Activated CD4-positive, alpha-beta T cell treated with anti-CD3 and anti-CD28 coated beads for 4 hours (primary cell): Measurements from ENCODE around the gene COL18A1.

Experiments
- DNase-seq, 2 donors: peaks; one replicate each; pipeline ENCODE4 v3.0.0-alpha.2; 2020

COL18A1 gene

DNA sequence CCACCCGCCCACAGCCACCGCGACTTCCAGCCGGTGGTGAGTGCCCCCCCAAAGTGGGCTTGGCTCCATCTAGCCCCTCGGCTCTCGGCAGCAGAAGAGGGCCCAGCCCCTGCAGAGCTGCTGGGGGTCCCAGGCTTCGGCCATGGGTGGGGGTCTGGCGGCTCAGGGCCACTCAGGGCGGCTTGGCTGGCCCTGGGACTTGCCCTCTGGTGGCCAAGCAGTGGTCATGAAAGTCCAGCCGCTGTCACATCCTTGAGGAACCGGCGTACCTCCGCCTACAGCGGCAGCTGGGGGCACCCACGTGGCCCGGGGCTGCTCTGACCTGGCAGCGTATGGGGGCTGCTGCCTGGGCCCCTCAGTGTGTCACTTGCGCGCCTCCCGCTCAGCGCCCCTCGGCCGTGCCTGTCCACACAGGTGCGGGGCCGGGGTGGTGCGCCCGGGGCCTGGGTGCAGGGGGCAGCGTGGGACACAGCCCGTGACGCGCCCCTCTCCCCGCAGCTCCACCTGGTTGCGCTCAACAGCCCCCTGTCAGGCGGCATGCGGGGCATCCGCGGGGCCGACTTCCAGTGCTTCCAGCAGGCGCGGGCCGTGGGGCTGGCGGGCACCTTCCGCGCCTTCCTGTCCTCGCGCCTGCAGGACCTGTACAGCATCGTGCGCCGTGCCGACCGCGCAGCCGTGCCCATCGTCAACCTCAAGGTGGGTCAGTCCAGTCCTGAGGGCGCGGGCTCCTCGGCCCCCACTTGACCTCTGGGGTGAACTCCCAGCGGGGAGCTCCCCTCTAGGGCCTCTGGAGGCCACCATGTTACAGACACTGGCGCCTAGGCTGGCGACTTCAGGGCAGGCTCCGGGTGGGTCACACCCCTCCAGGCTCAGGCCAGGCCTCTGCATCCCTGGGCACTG lies 104.9 kb downstream of the COL18A1 start:
- no peak for DNase-seq

DNA sequence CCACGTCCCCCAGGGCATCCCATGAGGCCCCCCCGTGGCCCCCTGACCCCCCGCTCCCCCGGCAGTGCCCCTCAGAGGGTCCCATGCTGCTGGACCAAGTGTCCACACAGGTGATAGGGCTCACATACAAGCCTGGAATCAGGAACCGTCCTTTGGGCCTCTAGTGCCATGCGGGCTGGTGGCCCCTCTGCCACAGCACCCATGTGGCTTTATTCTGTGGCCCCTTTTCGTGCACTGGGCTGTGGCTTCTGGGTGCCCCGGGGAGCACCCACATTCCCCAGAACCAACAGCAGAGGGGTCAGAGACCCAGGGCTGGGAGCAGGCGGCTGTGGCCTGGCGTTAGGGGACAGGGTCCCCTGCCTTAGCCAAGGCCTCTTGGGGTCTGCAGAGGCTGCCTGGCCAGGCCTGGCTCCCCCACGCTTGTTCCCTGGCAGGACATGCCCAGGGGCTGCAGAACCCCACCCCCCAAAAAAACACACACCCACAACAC lies 105.5 kb downstream of the COL18A1 start:
- no peak for DNase-seq

DNA sequence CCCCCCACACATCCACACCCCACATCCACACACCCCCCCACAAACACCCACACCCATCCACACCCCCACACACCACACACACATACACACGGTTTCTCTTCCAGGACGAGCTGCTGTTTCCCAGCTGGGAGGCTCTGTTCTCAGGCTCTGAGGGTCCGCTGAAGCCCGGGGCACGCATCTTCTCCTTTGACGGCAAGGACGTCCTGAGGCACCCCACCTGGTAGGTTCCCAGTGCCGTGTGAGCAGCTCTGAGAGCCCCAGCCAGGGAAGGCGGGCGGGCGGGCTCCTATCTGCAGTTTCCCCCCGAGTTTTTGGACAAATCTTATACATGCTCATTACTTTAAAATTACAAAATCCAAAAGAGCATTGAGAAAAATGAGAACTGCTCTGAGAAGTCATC lies 106.0 kb downstream of the COL18A1 start:
- no peak for DNase-seq

DNA sequence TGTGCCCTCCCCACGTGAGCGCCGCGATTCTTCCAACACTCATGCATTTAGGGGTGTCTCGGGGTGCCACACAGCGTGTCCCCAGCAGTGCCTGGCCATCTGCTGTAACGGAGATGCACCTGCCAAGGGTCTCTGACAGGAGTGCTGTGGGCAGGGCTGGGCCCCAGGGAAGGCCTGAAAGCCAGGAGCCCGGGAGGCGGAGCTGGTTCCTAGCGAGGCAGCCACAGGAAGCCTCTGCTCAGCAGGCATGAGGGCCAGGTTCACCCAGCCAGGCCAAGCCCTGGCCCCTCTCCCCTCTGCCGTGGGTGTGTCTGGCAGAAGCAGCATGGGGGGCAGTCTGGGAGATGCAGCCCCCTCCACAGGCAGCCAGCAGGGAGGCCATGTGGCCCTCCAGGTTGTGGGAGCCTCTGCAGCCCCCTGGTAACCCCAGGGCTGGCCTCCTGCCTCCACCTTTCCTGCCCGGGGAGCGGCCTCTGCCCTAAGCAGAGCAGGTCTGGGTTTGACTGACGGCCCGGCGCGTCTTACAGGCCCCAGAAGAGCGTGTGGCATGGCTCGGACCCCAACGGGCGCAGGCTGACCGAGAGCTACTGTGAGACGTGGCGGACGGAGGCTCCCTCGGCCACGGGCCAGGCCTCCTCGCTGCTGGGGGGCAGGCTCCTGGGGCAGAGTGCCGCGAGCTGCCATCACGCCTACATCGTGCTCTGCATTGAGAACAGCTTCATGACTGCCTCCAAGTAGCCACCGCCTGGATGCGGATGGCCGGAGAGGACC lies 106.9 kb downstream of the COL18A1 start:
- no peak for DNase-seq

DNA sequence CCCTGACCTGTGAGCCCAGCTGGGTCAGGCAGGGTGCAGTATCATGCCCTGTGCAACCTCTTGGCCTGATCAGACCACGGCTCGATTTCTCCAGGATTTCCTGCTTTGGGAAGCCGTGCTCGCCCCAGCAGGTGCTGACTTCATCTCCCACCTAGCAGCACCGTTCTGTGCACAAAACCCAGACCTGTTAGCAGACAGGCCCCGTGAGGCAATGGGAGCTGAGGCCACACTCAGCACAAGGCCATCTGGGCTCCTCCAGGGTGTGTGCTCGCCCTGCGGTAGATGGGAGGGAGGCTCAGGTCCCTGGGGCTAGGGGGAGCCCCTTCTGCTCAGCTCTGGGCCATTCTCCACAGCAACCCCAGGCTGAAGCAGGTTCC lies 107.6 kb downstream of the COL18A1 start:
- no peak for DNase-seq

DNA sequence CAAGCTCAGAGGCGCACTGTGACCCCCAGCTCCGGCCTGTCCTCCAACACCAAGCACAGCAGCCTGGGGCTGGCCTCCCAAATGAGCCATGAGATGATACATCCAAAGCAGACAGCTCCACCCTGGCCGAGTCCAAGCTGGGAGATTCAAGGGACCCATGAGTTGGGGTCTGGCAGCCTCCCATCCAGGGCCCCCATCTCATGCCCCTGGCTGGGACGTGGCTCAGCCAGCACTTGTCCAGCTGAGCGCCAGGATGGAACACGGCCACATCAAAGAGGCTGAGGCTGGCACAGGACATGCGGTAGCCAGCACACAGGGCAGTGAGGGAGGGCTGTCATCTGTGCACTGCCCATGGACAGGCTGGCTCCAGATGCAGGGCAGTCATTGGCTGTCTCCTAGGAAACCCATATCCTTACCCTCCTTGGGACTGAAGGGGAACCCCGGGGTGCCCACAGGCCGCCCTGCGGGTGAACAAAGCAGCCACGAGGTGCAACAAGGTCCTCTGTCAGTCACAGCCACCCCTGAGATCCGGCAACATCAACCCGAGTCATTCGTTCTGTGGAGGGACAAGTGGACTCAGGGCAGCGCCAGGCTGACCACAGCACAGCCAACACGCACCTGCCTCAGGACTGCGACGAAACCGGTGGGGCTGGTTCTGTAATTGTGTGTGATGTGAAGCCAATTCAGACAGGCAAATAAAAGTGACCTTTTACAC lies 108.2 kb downstream of the COL18A1 start:
- no peak for DNase-seq

DNA sequence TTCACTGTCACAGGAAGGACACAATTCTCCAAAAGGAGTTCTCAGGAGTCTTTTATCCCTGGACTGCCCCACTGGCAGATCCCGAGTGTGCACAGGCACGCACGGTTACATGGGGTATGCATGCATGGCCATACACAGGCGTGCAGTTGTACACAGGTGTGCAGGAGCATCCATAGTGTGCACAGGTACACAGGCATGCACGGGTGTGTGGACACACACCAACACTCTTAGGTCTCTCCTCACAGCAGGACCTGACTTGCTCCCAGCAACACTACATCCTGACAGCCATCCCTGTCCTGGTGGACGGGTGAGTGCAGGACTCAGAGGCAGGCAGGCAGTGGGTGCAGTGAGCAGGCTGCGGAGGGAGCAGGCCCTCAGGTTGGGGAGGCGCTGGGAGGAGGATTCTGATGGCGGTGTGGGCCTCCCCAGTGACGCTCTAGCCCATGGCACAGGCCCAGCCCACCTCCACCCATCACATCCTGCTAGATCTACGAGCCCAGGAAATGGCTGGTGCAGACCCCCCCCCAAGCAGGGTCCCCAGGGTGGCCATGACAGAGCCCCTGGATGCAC lies 108.9 kb downstream of the COL18A1 start:
- no peak for DNase-seq

DNA sequence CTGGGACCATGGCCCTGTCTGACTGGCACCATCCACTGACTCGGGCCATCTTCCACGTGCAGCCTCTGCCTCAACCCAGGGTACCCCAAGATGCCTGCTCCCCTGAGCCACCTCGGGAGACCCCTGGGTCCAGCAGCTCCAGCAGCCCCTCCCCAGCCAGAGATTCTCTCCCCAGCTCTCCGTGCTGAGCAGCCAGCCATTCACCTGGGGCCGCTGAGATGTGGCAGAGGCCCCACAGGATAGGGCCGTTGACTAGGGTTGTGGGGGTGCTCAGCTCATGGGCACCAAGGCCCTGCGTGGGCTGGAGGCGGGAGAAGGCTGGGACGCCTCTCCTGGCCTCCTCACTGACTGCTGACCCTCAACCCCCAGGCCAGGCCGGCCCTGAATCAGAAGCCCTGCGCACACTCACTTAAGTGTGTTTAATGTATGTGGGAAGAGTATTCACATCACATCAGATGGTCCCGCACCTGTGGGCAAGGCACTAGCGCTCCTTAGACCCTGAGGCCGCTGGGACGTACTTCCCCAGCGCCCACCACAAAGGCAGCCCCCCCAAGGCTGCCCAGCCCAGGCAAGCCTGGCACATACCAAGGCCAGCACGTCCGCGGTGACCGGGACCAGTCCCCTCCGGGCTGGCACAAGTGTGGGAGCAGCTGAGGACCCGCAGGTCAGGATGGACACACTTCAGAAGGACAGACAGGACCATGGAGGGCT lies 109.5 kb downstream of the COL18A1 start:
- DNase-seq, result no peak

DNA sequence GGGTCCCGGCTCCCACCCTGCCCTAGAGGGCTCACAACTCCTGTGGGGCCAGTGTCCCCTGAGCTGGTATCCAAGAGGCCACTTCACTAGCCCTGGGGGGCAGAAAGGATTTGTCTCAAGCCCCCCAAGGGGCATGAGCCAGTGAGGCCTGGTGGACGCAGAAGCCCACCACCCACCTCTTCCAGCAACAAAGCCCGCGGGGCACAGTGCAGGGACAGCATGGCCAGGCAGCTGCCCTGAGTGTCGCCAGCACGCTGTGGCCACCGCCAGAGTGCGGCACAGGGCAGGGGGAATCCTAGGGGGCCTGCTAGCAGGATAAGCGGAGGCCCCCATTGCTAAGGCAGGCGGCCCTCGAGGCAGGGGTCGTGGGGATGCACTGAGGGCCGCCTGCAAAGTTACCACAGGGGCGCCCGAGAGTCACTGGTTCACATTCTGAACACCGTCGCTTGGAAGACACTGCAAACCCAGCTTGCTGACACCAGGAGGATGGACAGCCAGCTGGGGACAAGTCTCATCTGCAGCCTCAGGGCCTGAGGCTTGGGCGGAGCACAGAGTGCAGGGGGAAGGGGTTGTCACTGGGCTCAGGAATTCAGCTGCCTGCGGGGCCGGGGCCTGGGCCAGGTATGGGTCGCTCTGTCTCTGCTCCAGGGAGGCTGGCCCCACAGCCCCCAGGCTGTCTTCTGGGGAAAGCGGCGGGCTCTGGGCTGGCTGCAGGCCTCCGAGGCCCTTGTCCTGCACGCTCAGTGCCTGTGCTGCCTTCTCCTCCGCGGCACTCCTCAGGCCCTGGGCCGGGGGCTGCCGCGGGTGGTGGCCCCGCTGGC lies 110.5 kb downstream of the COL18A1 start:
- no peak for DNase-seq

DNA sequence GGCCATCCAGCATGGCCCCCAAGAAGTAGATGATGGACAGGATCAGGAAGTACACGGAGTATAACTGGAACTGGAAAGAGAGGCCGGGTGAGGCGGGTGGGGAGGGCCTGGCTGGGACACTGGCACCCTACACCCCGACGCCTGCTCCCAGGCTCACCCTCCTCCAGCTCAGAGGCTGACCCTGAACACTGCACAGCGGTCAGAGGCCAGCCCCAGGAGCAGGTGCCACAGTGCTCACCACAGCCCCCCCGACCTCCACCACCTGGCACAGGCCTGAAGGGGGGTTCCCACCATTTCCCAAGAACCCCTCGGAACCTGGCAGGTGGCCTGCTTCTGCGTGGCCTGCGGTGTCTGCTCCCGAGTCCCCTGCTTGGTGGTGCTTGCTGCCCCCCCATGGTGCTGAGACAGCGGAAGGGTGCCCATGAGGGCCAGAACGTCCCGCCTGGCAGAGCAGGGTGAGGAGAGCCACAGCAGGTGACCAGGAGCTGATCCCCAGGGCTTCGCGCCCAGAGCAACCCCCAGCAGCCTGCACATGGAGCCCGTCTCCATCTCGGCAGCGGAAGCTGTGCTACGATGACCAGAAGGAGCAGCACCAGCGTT lies 111.2 kb downstream of the COL18A1 start:
- DNase-seq, result no peak

DNA sequence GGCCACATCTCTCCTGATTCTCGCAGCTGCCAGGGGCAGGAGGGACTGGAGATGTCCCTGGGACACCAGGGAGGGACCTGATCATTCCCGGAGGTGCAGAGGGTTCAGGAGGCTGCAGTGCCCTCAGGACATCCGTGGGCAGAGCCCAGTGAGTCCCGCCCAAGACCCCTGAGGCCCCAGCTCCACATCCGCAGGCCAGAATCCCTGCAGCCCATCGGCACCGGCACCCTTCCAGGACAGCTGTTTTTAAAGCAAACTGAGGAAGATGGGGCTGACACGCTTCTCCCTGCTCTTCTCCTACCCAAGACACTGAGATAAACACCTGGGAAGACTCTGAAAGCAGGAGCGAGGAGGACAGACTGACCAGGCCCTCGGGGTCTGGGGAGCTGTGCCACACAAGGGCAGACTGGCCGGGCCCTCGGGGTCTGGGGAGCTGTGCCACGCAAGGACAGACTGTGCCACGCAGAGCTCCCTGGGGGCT lies 111.7 kb downstream of the COL18A1 start:
- DNase-seq, result no peak

DNA sequence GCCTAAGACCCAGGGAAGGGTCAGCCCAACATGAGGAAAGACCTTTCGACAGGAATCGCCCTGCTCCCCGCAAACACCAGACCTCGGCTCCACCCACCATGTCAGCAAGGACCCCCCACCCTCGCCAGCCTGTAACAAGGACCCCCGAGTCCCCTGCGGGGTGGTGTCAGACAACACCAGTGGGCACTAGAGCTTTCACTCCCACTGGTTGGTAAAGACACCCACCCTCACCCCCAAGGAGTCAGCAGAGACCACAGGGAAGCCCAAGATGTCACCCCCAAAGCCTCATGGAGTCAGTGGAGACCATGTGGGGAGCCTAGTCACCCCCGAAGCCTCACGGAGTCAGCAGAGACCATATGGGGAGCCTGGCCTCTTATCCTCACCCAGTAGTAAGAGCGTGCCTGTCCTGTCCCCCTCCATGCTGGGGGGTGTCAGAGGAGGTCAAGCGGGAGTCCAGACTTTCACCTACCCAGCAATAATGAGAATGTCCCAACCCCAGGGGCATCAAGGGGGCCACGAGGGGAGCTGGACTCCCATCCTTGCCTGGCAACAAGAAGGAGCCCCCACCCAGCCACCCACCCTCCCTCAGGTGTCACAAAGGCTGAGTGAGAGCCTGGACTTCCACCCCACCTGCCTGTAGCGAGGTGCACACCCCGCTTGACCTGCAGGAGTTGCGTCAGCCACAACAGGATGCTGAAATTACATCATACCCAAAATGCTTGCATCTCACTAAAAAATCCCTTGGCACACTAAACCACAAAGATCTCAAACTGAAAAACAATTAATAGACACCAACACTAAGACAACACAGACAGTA lies 112.5 kb downstream of the COL18A1 start:
- no peak for DNase-seq

DNA sequence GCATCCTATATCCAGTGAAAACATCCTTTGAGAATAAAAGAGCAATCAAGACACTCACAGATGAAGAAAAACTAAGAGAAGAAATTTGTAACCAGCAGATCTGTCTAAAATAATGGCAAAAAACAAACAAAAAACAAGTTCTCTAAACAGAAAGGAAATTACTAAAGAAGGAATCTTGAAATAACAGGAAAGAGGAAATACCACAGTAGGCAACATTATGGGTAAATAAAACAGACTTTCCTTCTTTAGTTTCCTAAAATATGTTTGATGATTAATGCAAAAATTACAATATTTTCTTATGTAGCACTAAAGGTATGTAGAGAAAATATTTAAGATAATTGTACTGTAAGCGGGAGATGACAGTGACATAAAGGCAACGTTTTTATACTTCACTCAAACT lies 113.8 kb downstream of the COL18A1 start:
- DNase-seq, result no peak

DNA sequence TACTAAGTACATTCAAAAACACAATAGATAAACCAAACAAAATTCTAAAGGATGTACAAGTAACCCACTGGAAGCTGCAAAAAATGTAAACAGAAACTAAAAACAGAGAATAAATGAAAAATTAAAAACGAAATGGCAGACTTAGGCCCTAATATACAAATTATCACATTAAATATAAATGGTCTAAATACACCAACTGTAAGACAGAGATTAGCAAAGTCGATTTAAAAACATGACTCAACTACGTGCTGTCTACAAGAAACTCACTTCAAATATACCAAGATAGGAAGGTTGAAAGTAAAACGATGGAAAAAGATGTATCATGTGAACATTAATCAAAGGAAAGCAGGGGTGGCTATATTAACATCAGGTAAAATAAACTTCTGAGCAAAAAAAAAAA lies 114.2 kb downstream of the COL18A1 start:
- no peak for DNase-seq

DNA sequence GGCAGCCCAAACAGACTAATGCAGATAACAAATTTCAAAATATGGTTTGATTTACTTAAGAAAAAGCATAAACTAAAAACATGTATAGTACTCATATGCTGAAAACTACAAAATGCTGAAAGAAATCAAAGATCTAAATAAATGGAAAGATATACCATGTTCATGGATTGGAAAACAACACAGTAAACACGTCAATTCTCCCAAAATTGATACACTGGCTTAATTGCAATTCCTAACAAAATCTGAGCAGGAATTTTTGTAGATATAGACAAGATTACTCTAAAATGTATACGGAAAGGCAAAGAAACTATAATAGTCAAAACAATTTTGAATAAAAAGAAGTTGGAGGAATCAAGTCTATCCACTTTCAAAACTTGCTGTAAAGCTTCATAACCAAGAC lies 116.3 kb downstream of the COL18A1 start:
- no peak for DNase-seq

DNA sequence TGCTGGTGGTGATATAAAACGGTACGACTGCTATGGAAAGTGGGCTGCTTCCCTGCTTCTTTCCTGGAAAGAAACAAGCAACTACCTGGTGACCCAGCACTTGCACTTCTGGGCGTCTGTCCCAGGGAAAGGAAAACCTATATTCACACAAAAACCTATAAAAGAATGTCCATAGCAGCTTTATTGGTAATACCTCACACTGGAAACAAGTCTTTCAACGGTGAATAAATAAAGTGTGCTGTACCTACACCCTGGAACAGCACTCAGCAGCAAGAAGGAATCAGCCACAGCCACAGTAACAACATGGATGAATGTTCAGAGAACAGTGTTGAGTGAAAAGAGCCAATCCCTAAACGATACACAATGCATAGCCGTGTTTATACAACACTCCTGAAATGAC lies 117.4 kb downstream of the COL18A1 start:
- DNase-seq, result no peak

DNA sequence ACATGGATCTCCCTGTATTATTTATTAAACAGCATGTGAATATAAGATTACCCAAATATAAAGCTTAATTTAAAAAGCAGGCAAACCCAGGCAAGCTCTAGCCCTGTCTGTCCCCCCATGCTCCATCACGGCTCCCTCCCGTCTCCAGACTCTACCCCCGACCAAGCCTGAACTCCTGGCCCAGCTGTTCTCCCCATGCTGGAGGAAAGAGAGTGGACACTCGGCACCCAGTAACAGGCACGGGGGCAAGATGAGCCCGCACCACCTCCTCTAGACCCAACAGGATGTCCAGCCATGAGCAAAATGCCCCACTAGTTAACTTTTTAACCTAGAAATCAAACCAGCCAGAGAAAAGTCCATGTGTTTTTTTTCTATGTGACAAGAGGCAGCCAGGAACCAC lies 118.0 kb downstream of the COL18A1 start:
- no peak for DNase-seq

DNA sequence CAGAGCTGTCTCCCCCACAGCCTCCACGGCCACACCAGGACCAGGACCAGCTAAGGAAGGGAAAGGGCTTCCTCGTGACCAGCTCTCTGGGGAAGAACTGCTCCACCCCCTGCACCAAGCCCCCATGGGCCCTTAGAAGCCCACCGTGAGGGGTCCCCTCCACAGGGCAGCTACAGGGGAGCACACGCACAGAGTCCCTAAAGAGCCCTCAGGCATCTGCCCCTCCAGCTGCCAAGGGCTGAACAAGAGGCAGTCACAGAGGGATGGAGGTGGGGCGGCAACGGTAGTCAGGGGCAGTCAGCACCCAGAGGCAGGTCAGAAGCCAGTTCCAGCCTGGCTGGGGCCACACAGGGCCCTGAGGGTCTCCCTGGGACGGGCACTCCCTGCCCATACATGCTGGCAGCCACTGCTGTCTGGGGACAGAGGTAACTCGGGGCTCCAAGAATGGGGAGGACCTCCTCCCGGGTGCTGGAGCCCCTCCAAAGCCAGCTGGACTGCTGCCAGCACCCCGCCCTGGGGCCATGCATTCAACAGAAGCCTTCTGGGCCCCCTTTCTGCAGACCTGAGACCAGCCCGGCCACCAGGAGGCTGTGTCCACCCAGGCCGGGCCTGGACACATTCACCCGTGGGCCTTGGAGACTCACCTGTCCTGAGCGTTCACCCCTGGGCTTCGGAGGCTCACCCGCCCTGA lies 118.6 kb downstream of the COL18A1 start:
- no peak for DNase-seq

DNA sequence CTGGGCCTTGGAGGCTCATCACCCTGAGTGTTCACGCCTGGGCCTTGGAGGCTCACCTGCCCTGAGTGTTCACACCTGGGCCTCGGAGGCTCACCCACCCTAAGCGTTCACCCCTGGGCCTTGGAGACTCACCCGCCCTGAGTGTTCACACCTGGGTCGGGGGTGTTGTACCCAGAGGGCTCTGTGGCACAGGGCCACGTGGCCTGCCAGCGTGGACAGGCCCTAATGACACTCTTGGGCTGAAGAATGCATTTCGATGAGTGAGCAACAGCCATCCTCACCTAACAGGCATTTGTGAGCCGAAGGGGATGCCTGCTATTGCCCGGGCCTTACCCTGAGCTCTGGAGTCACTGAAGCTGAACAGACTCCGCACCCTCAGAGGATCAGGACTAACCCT lies 119.8 kb downstream of the COL18A1 start:
- DNase-seq, result no peak
